ENCODE measurements around the gene BTBD8. TPM values are rescaled to one million over a fixed set of nuclear protein-coding genes. Genes with fewer than 3 reads are reported as not detected.

The BTBD8 gene
- total and polyA plus RNA-seq, 9 of the 15 experiments (the other 6 are each of a cell fraction or from before 2014, with no cell fraction given), result 0.46 to 2.3 (median 1.2) TPM

GRCh38 chr1:92066321-92066720, 13.8 kb upstream of the BTBD8 start (continued):
- no peak for TF ChIP-seq ZNF253 (CRISPR knock-in tag; conservative IDR thresholded peaks at IDR 0.05)
- TF ChIP-seq UBTF (IDR thresholded peaks at IDR 0.05; ENCODE audit: borderline replicate concordance in 1 of 2, low read depth in 2 of 2, low read length in 2 of 2), result no peak
- TF ChIP-seq, protein P1, sequence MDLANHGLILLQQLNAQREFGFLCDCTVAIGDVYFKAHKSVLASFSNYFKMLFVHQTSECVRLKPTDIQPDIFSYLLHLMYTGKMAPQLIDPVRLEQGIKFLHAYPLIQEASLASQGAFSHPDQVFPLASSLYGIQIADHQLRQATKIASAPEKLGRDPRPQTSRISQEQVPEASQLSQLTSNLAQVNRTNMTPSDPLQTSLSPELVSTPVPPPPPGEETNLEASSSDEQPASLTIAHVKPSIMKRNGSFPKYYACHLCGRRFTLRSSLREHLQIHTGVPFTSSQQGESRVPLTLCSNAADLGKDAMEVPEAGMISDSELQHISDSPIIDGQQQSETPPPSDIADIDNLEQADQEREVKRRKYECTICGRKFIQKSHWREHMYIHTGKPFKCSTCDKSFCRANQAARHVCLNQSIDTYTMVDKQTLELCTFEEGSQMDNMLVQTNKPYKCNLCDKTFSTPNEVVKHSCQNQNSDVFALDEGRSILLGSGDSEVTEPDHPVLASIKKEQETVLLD (IDR thresholded peaks at IDR 0.05), result no peak
- no peak for TF ChIP-seq ZNF77 (CRISPR knock-in tag; IDR thresholded peaks at IDR 0.05)
- TF ChIP-seq PHB2 (IDR thresholded peaks at IDR 0.05; ENCODE audit: low read depth), result no peak
- TF ChIP-seq CREM (IDR thresholded peaks at IDR 0.05; ENCODE audit: low read depth), result no peak
- TF ChIP-seq CEBPG (CRISPR knock-in tag; IDR thresholded peaks at IDR 0.05), result no peak
- no peak for TF ChIP-seq CEBPG (tag; conservative IDR thresholded peaks at IDR 0.05 in 1 of 2, IDR thresholded peaks at IDR 0.05 in 1 of 2)
- TF ChIP-seq GATA2 (CRISPR knock-in tag; IDR thresholded peaks at IDR 0.05), result no peak
- TF ChIP-seq STAT5A (IDR thresholded peaks at IDR 0.05; ENCODE audit: borderline replicate concordance, low read length), result no peak
- TF ChIP-seq PHB (CRISPR knock-in tag; IDR thresholded peaks at IDR 0.05), result no peak
- no peak for TF ChIP-seq PML (IDR thresholded peaks at IDR 0.05; ENCODE audit: low read length)

Data from K562 (cell line).